Hepatic stellate cell (primary cell): Measurements from ENCODE around the gene MXD4.

ENCODE experiments used
- DNase-seq: peaks from one replicate; pipeline ENCODE4 v3.0.0; 2011; ENCODE audit warnings: low spot score

Gene MXD4

GRCh38 chr4:2261853-2262144 is at the start of gene MXD4:
TSS of gene MXD4 (minus strand) at chr4:2262109. CDS start at chr4:2261980, 129 bp downstream.
- no peak for DNase-seq

- DNase-seq = no peak
Measured at GRCh38 chr4:2306773-2307410, 45.0 kb upstream of the MXD4 start.

- DNase-seq = no peak
Measured at GRCh38 chr4:2305766-2306501, 44.0 kb upstream of the MXD4 start.

GRCh38 chr4:2304877-2305561 is 43.1 kb upstream of the MXD4 start:
- no peak for DNase-seq

DNA sequence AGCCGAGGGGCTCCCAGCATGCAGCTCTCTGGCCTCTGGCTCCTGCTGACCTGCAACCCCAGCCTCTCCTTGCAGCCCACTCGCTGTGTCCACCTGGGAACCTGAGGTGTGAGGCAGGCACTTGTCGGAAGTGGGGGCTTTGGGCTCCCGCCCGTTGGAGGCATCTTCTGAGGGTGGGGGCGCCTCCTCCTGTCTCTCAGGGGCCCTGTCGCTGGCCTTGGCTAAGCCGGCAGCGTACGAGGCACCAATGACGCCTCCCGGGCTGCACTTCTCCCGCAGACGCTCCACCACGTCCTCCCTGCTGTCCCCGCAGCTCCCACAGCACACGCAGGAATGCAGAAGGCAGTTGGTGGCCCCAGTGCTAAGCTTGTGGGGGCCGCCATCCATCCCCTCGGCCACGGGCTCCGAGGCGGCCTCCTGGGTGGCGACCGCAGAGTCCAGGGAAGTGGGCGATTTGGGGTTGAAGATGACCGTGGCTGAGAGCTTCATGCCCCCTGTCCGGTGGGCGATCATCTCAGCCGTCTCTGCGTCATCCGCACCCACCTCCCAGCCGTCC is 42.5 kb upstream of the MXD4 start:
- DNase-seq = no peak

DNA sequence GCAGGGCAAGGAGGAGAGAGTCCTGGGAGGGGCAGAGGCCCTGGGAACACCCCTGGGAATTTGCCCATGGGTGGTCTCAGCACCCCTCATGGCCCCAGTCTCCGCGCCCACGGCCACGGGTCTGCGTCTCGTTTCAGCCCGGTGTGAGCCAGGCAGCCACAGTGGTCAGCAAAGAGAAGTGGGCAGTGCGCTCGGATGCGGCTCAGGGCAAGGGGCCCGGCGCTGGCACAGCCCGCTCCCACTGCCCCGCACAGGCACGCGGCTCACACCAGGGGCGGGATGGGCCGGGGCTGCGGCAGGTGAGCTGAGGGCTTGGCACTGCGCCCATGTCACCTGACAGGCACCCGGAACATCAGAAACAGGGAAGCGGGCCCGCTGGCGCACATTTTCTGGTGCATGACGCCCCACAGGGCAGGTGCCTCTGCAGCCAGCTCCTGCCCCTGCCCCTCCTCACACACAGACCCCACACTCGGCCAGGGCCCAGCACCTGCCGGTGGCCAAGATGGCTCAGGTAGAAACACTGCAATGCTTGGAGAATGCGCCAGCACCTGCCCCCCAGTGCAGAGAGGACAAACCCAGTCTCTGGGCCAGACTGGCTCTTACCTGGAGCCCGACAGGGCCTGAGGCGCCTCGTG is 41.9 kb upstream of the MXD4 start:
- DNase-seq = no peak

GRCh38 chr4:2303121-2303685 is 41.3 kb upstream of the MXD4 start:
- no peak for DNase-seq

DNA sequence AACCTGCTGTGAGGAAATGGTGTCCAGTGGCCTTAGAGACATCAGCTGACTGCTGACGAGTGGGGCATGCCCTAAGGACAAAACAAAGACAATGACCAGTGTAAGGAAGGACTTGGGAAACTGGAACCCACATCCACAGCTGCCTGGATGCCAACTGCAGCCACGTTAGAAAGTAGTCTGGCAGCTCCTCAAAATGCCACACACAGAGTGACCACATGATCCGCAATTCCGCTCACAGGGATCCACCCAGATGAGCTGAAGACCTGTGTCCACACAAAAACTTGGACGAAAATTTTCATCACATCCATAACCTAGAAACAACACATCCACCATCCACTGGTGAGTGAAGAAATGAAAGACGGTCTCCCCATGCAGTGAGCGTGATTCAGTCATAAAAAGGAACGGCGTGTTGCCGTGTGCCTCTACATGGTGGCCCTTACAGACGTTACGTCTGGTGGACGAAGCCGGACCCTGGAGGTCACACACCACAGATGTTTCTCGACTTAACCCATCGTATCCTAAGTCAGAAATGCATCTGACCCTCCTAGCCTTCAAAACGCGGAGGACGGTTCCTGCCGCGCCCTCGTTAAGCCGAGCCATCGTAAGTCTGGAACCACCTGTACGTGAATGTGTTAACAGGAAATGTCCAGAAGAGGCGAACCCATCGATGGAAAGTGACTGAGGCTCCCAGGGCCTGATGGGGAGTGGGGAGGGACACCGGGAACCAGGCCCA is 40.6 kb upstream of the MXD4 start:
- no peak for DNase-seq

DNA sequence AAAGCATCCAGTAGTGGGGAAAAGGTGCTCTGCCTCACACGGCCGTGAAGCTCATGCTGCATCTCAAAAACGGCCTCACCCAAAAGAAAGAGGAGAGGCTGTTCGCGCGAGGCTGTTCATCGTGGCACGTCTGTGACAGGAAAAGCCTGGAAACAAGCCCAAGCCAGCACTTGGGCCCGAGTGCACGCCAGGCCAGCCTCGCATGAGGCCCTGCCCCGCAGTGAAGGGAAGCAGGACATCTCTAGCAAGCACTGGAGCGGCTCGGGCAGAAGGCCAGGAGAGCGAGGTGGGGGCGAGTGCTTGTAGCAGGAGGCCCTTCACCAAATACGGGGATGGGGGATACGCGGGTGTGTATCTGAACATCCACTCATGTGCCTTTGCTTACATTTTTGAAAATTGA is 39.9 kb upstream of the MXD4 start:
- DNase-seq = no peak

DNA sequence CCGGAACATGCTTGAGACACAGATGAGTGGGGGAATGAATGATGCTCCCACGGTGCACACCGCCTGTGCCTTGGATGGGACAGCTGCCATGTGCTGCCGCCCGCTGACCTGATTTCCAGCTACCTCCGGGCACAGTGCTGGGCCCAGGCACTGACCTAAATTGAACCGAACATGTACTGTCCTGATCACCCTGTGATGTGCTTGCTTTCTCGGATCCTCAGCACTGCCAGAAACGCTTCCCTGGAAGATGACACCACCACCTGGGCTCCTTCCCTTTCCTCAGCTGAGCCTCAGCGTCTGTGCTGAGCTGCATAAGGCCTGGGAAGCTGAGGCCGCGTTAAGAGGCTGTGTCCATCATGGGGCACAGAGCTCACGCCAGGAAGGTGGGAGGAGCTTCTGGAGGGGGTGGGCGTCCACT is 39.3 kb upstream of the MXD4 start:
- DNase-seq = no peak

GRCh38 chr4:2300431-2301224 is 38.7 kb upstream of the MXD4 start:
- DNase-seq = no peak

DNA sequence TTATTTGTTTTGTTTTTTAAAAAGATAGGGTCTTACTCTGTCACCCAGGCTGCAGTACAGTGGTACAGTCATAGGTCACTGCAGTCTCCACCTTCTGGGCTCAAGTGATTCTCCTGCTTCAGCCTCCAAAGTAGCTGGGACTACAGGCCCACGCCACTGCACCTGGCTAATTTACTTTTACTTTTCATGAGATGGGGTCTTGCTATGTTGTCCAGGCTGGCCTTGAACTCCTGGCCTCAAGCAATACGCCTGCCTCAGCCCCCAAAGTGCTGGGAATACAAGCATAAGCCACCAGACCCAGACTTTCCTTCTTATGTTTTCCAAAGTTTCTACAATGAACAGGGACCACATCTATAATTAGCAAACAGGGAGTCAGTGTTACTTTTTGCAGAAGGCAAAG is 37.9 kb upstream of the MXD4 start:
- no peak for DNase-seq

DNA sequence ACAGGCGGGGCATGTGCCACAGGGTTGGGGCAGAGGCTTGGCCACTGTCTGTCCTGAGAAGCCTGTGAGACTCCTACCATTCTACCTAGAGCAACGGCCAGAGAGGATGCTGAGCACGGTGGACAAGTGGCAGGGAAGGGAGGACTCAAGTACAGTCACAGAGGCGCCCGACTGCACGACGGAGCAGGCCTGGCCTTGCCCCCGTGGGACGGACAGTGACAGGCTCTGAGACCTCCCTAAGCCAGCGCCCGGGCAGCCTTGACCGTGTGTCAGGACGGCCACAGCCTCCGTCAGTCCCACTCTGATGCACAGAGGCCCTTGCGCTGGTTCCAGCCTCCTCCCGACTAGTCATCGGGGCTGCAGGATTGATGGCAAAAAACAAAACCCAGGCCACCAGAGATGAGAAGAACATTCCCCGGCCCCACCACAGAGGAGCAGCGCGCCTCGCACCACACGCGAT is 36.7 kb upstream of the MXD4 start:
- no peak for DNase-seq

- no peak for DNase-seq
Measured at GRCh38 chr4:2297606-2298531, 36.0 kb upstream of the MXD4 start.

DNA sequence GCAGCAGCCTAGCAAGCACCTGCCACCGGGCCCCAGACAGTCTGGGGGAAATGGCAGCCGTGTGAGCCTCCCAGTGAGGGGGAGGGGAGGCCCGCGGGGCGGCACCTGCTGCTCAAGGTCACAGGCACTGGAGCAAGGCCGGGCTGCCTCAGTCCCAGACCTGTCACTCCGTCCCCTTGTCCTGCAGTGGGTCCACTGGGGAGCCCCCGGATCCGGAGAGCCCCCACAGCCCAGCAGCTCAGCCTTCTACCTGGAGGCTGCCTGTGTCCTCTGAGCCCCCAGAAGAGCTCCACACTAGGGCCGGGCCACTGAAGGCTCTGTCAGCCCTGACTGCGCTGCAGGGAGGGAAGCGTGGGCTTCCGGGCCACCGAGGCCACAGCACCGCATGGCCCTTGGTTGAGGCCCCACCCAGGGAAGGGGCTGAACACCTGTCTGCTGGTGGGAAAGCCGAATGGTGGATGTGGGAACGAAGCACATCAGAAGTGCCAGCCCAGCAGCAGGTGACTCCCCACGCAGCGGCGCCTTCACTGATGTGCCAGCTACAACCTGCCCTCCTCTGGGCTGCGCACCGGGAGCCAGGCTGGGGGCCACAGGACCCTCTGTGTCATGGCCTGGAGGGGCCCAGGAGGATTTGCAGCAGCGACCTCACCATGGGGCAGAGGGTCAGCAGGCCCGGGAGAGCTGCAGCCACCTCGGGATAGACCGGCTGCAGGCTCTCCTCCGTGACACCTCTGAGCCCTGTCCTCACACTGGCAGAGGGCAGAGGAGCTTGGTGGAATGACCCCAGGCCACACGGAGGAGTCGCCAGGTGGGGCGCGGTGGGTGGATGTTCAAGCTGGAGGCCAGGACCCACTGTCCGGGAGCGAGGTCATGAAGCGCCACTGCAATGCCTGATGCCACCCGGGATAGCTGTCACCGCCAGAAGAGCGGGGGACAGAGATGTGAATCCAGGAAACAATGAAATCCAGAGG is 35.0 kb upstream of the MXD4 start:
- no peak for DNase-seq

DNA sequence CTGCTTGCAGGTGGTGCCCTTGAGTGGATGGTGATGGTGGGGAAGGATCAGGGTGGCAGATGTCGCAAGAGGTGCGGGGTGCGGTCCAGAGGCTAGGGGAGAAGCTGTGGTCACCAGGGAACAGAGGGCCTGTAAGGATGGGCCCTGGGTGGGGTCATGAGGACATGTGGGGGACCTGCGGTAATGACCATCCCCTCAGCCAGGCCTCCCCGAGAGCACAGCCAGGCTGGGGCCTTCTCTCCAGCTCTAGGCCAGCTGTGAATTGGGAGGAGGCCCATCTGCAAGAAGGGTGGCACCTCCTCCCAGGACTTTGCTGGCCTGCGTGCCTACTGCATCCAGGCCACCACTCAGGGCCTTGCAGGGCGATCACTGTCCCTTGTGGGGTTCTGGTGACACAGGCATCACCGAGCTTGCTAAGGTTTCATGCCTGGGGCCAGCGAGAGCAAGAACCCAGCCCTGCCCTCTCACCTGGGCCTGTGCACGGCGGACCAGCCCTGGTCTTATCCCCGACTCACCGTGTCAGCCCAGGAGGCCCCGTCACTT is 34.1 kb upstream of the MXD4 start:
- no peak for DNase-seq

DNA sequence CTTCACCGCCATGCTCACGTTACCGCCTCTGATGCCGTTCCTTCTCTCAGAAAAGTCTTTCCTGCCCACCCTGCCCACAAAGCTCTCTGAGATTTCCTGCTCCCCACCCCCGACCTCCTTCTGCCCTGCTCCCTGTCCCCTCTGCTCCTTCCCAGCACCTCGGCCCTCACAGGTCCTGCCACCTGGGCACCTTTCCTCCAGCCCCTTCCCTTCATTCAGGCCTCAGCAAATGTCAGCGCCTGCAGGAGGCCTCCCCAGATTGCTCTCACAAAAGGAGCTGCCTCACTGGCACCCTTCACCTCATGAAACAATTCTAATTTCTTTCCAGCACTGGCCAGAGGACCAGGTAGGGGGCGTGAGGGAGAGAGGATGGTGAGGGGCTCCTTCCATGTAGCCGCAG is 33.6 kb upstream of the MXD4 start:
- DNase-seq = no peak

GRCh38 chr4:2292646-2293108 is 30.8 kb upstream of the MXD4 start:
- DNase-seq = peak; percentile 36
